Panc1 (cell line): Measurements from ENCODE around the gene FOXI3. TPM values are rescaled to one million over a fixed set of nuclear protein-coding genes. Genes with fewer than 3 reads are reported as not detected.

Experiments
- ATAC-seq: fragments of 200-7000 bp; cut with Tn5 transposase; 2 replicates; pipeline ENCODE4 v1.9.1; 2020; ENCODE audit warnings: mild to moderate bottlenecking, moderate library complexity
- BruUV-seq: library from RNA; stranded (reverse); fragments of 400-500 nt; replicated peaks from 2 replicates; lab custom pipeline; 2021; lab: Mats Ljungman, UMichigan
- CTCF ChIA-PET: fragments of 300-600 bp; sonication (Branson Sonifier 250); formaldehyde crosslinking; loops from one replicate; lab custom pipeline; 2022; ENCODE audit warnings: antibody characterized with exemption; lab: Charles Lee
- POLR2A ChIA-PET: fragments of 300-600 bp; sonication (Branson Sonifier 250); formaldehyde crosslinking; loops from one replicate; lab custom pipeline; 2022; ENCODE audit warnings: antibody characterized with exemption; lab: Charles Lee
- DNase-seq: peaks from one replicate; pipeline ENCODE4 v3.0.0-alpha.2; 2010; ENCODE audit warnings: low read depth, low spot score
- H3K27ac ChIP-seq: 2 replicates; pipeline ENCODE4 v1.5.1; 2011; ENCODE audit warnings: mild to moderate bottlenecking, low read length, inconsistent platforms
- H3K27me3 ChIP-seq: fragments of 200-500 bp; sonication (Bioruptor generic); 2 replicates; pipeline ENCODE4 v1.6.0; 2014; ENCODE audit warnings: low read length, inconsistent platforms; ENCODE audit not compliant: control insufficient read depth, insufficient read depth
- H3K36me3 ChIP-seq: fragments of 200-500 bp; sonication (Bioruptor generic); 2 replicates; pipeline ENCODE4 v1.5.1; 2014; ENCODE audit warnings: inconsistent platforms, mild to moderate bottlenecking, low read length, moderate library complexity; ENCODE audit not compliant: control insufficient read depth, insufficient read depth
- H3K4me1 ChIP-seq: 2 replicates; pipeline ENCODE4 v1.5.1; 2011; ENCODE audit warnings: inconsistent platforms, mild to moderate bottlenecking, low read length, moderate library complexity; ENCODE audit not compliant: control insufficient read depth, insufficient read depth
- H3K4me3 ChIP-seq, 2 experiments: 2 replicates each; pipeline ENCODE4 v1.5.1; 2011 to 2012; ENCODE audit warnings: low read depth in 2 of 2, low read length in 2 of 2, mild to moderate bottlenecking in 2 of 2, inconsistent platforms in 1 of 2, moderate library complexity in 1 of 2
- H3K9me3 ChIP-seq: fragments of 200-500 bp; sonication (Bioruptor generic); 2 replicates; pipeline ENCODE4 v1.5.1; 2014; ENCODE audit warnings: low read depth, mild to moderate bottlenecking, inconsistent platforms, low read length, moderate library complexity; ENCODE audit not compliant: control insufficient read depth, insufficient read depth
- POLR2AphosphoS5 ChIP-seq: IDR thresholded peaks from 2 replicates; pipeline ENCODE4 v1.6.1; 2012; ENCODE audit warnings: mild to moderate bottlenecking, low read depth, low read length, moderate library complexity
- SIN3A ChIP-seq: IDR thresholded peaks from 2 replicates; pipeline ENCODE4 v1.6.1; 2012; ENCODE audit warnings: low read depth, mild to moderate bottlenecking, low read length, moderate library complexity, borderline replicate concordance; ENCODE audit not compliant: insufficient read depth
- TCF7L2 ChIP-seq: IDR thresholded peaks from 2 replicates; pipeline ENCODE4 v1.6.1; 2011; ENCODE audit warnings: mild to moderate bottlenecking, low read depth, low read length, inconsistent platforms
- in situ Hi-C: cut with HindIII; loops from 2 replicates; pipeline ENCODE4 v1.10.0; 2016; ENCODE audit warnings: low sequenced_read_pairs, low pct_unique_long_range_greater_than_20kb
- intact Hi-C: fragments of 100-400 bp; cut with micrococcal nuclease; formaldehyde crosslinking; loops from one replicate; pipeline ENCODE4 v1.10.0; 2022; ENCODE audit not compliant: unreplicated experiment
- total RNA-seq: library from RNA; stranded (reverse); gene quantifications from one replicate; pipeline ENCODE4 v1.2.1, GENCODE V29; 2021; ENCODE audit not compliant: unreplicated experiment
- TF ChIP-seq, protein P1 (sequence below): fragments of 450-650 bp; IDR thresholded peaks from 2 replicates; pipeline ENCODE4 v1.5.1; 2017; ENCODE audit warnings: mild to moderate bottlenecking
- TF ChIP-seq, protein P2 (sequence below), 2 experiments: IDR thresholded peaks; 2 replicates each; pipeline ENCODE4 v1.6.1; 2011 to 2012; ENCODE audit warnings: low read depth in 2 of 2, control low read depth in 1 of 2, low read length in 1 of 2, mild to moderate bottlenecking in 1 of 2, moderate library complexity in 1 of 2; ENCODE audit not compliant: insufficient read depth in 1 of 2

The FOXI3 gene
- total RNA-seq, 1 experiment from 2014 or later: not detected

- DNase-seq (no peak), ATAC-seq (no peak)
- TF ChIP-seq TCF7L2 (no peak), SIN3A (no peak), POLR2AphosphoS5 (no peak)
- TF ChIP-seq, protein P1, sequence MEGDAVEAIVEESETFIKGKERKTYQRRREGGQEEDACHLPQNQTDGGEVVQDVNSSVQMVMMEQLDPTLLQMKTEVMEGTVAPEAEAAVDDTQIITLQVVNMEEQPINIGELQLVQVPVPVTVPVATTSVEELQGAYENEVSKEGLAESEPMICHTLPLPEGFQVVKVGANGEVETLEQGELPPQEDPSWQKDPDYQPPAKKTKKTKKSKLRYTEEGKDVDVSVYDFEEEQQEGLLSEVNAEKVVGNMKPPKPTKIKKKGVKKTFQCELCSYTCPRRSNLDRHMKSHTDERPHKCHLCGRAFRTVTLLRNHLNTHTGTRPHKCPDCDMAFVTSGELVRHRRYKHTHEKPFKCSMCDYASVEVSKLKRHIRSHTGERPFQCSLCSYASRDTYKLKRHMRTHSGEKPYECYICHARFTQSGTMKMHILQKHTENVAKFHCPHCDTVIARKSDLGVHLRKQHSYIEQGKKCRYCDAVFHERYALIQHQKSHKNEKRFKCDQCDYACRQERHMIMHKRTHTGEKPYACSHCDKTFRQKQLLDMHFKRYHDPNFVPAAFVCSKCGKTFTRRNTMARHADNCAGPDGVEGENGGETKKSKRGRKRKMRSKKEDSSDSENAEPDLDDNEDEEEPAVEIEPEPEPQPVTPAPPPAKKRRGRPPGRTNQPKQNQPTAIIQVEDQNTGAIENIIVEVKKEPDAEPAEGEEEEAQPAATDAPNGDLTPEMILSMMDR: no peak
- TF ChIP-seq, protein P2, sequence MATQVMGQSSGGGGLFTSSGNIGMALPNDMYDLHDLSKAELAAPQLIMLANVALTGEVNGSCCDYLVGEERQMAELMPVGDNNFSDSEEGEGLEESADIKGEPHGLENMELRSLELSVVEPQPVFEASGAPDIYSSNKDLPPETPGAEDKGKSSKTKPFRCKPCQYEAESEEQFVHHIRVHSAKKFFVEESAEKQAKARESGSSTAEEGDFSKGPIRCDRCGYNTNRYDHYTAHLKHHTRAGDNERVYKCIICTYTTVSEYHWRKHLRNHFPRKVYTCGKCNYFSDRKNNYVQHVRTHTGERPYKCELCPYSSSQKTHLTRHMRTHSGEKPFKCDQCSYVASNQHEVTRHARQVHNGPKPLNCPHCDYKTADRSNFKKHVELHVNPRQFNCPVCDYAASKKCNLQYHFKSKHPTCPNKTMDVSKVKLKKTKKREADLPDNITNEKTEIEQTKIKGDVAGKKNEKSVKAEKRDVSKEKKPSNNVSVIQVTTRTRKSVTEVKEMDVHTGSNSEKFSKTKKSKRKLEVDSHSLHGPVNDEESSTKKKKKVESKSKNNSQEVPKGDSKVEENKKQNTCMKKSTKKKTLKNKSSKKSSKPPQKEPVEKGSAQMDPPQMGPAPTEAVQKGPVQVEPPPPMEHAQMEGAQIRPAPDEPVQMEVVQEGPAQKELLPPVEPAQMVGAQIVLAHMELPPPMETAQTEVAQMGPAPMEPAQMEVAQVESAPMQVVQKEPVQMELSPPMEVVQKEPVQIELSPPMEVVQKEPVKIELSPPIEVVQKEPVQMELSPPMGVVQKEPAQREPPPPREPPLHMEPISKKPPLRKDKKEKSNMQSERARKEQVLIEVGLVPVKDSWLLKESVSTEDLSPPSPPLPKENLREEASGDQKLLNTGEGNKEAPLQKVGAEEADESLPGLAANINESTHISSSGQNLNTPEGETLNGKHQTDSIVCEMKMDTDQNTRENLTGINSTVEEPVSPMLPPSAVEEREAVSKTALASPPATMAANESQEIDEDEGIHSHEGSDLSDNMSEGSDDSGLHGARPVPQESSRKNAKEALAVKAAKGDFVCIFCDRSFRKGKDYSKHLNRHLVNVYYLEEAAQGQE (IDR thresholded peaks at IDR 0.05; ENCODE audit: insufficient read depth in 1 of 2, low read depth in 2 of 2, low read length in 1 of 2): no peak
- intact Hi-C loops: no loop called here
- peaks cover 10% of the 10 kb centered on the region; the same call in 1 of the 2 replicates for H3K27me3 ChIP-seq
- H3K27ac ChIP-seq: no peak overlapping the region
- no peaks in the 10 kb centered on the region for H3K4me1 ChIP-seq
- no peak overlapping the region for H3K4me3 ChIP-seq
- POLR2A ChIA-PET: no interaction called here
- H3K9me3 ChIP-seq: no peaks in the 10 kb centered on the region
- no peaks in the 10 kb centered on the region for H3K36me3 ChIP-seq
- CTCF ChIA-PET: no interaction called here
- no TSS peak for BruUV-seq
- in situ Hi-C loops: no loop called here
Measured at GRCh38 chr2:88398180-88398579, 54.3 kb downstream of the FOXI3 start.

Other genes starting within 250 kb of the FOXI3 start
- 11.3 TPM for gene EIF2AK3, start 174.8 kb upstream of the FOXI3 start, total RNA-seq
- 18.2 TPM for gene RPIA, start 239.0 kb upstream of the FOXI3 start, total RNA-seq